ENCODE data around the gene CD27.

CD27 gene

DNA sequence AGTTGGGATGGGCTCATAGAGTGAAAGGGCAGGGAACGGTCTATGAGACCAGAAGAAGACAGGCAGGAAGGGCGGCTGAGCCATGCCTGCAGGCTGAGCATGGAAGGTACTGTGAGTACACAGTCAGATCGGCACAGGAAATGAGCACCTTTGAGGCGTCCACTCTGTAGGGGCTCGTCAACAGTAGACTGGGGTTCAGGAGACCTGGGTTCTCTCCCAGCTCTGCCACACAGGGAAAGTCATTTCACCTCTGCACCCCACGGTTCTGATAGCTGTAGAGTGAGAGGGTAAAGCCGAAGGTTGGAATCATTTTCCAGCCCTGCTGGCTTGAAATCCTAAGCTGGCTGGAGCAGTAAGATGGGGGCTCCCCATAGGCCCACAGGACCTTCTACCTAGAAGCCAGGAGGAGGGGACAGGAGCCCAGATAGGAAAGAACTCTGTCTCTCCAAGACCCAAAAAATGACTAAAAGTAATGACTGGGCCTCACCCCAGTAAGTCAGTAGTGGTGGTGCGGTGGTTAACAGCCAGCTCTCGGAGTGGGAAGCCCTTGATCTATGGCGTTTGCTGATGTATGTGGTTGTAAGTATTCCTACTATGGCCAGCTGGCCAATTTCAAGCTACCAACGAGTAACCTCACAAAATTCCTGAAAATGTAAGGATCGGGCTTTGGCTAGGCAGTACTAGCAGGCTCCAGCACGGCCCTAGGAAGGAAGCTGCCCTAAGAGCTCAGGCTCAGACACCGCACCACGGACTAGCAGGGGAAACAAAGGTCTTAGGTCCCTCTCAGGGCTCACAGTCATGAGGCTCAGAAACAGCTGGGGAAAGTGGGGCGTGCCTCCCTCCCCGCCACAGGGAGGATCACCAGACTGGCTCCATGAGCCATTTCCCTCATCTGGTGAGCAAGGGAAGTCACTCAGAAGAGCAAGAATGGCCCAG, 10.3 kb upstream of the CD27 start:
- peak; percentile 42 for DNase-seq

DNA sequence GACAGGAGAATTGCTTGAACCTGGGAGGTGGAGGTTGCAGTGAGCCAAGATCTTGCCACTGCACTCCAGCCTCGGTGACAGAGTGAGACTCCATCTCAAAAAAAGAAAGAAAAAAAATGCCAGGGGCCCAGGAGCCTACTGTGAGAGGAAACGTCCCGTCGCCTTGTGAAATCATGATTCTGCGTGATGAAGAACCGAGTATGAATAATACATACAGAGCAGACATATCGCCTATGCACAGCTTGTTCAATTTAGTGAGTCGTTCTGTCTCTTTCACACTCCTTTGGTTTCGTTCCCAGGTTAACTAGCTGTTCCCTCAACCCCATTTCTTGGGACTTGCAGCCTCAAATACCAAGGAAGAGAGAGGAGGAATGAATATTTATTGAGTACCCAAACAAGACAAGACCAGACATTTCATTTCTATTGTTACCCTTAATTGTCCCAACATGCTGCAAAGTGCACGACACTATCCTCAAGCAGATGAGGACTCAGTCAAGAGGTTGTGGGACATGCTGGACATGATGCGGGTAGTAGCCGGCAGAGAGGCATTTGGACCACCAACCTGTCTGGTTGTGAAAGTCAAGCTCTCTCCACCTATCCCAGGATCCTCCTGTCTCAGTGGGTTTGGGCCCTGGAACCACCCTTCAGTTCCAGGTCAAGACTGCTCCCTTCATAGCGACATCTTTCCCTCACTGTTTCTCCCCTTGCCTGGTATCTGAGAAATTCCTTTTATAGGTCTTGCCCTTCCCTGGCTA, 8.6 kb upstream of the CD27 start:
- DNase-seq, result no peak

DNA sequence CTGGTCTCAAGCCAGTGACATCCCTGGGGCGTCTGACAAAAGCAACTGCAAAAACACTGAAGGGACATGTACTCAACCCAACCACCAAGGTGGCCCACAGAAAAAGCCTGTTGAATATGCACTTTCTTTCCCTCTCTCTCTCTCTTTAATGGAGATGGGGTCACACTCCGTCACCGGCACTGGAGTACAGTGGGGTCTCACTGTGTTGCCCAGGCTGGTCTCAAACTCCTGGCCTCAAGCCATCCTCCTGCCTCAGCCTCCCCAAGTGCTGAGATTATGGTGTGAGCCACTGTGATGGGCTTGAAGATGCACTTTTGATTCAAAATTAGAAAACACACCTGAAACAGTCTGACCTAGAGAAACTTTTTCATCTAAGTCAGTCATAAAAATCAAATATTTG, 7.2 kb upstream of the CD27 start:
- DNase-seq, result no peak

DNA sequence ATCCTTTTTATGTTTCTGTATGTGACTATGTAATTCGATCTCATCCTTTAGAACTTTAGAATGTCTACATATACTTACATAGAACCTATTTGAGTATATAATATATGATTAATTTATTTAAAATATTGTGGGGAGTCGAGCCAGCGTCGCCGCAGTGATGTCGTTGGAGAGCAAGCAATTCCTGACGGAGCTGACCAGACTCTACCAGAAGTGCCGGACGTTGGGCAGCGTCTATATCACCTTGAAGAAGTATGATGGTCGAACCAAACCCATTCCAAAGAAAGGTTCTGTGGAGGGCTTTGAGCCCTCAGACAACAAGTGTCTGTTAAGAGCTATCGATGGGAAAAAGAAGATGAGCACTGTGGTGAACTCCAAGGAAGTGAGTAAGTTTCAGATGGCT, 6.4 kb upstream of the CD27 start:
- DNase-seq, result no peak

DNA sequence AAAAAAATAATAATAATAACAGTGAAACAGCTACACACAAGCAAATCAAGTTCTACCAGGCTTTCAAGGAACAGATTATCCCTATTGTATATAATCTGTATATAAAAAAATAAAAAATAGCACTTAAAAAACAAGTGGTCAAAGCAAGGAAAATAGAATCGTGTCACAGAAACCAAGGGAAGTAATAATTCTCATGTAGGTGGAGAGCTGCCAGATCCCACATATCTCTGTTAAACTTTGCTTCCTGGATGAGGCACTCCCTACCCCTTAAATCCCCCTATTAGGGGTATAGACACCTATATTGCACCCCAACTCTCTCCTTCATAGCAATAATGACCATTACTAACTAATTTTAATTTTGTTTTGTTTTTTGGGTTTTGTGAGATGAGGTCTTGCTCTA, 4.4 kb upstream of the CD27 start:
- no peak for DNase-seq

DNA sequence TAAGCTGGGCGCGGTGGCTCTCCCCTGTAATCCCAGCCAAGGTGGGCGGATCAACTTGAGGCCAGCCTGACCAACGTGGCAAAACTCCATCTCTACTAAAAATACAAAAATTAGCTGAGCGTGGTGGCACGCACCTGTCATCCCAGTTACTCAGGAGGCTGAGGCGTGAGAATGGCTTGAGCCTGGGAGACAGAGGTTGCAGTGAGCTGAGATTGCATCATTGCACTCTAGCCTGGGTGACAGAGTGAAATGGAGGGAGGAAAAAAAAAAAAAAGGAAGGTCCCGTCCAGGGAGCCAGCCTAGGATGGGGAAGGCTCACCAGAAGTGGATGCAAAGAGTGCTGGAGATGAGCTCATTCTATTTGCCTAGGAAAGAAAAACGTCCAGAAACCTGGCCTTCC, 1.9 kb upstream of the CD27 start:
- DNase-seq, result no peak

DNA sequence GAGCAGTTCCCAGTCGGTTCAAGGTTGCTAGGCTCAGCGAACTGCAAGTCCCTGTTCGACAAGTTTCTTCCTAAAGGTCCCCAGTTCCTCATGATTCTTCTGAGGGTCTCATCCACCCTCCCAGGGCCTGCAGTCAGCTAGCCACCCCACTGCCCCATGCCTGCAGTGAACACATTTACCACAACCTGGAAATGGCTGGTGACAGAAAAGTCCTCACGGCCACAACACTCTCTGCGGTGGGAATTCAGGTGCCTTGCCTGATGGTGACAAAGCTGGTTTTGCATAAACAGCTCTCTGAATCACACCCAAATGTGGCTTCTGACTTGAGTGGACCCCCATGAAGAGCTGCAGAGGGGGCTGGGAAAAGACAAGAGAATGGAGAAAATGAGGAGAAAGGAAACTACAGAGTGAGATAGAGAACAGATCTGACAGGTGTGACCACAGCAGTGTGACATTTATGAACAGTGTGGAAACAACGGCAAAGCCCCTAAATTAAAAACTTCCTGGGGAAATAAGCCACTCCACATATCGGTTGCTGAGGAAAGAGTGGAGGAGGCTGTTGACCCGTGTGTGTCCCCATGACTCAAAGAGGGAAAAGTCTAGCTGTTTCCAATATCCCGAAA, 1.3 kb upstream of the CD27 start:
- DNase-seq, result peak; percentile 31

DNA sequence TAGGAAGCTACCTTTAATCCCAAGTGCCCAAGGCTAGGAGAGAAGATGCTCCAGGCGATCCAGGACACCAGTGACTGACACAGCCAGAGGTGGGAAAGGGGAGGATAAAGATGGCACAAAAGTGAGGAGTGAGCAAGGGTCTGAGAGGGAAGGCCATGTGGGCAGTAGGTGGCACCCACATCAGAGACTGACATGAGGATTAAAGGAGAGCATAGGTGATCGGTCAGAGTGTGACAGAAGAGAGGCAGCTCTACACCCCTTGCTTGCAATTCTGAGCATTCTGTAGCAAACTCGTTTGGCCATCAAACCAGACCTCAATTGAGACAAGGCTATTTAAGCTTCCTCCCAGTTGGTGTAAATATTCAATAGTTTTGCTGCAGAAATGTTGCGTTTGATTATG, 724 bp upstream of the CD27 start:
- no peak for DNase-seq

DNA sequence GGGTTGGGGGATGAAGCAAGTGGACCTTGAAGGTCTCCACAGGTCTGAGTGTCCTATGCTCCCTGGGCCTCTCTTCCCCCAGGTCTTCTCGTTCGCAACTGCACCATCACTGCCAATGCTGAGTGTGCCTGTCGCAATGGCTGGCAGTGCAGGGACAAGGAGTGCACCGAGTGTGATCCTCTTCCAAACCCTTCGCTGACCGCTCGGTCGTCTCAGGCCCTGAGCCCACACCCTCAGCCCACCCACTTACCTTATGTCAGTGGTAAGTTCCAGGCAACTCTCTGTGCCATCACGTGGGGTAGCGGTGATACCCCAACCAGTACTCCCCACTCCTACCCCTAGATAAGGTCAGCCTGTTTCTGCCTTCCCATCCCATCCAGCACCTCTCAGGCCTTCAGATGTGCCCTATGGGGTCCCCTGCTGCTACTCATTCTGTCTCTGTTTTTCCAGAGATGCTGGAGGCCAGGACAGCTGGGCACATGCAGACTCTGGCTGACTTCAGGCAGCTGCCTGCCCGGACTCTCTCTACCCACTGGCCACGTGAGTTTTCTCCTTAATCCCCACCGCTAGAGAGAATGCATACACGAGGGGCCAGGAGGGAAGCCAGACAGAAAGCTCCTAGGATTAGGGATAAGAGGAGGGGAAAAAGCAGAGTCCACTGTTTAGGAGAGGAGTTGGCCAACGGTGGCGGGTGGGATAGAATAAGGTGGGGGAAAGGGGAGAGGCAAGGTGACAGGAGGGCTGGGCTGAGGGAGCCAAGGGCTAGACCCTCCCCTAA, 5.5 kb downstream of the CD27 start:
- no peak for DNase-seq

DNA sequence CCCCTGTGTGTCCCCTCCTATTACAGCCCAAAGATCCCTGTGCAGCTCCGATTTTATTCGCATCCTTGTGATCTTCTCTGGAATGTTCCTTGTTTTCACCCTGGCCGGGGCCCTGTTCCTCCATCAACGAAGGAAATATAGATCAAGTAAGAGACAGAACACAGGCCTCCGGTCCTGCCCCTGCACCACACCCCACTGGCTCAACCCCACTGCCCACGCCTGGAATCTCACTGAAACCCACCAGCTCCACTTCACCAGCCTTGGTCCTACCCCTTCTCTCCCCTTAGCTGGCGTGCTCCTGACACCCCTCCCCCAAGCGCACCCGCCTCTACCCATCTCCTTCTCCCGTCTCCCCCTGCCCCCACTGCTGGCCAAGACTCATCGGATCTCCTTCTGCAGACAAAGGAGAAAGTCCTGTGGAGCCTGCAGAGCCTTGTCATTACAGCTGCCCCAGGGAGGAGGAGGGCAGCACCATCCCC, 6.2 kb downstream of the CD27 start:
- no peak for DNase-seq

DNA sequence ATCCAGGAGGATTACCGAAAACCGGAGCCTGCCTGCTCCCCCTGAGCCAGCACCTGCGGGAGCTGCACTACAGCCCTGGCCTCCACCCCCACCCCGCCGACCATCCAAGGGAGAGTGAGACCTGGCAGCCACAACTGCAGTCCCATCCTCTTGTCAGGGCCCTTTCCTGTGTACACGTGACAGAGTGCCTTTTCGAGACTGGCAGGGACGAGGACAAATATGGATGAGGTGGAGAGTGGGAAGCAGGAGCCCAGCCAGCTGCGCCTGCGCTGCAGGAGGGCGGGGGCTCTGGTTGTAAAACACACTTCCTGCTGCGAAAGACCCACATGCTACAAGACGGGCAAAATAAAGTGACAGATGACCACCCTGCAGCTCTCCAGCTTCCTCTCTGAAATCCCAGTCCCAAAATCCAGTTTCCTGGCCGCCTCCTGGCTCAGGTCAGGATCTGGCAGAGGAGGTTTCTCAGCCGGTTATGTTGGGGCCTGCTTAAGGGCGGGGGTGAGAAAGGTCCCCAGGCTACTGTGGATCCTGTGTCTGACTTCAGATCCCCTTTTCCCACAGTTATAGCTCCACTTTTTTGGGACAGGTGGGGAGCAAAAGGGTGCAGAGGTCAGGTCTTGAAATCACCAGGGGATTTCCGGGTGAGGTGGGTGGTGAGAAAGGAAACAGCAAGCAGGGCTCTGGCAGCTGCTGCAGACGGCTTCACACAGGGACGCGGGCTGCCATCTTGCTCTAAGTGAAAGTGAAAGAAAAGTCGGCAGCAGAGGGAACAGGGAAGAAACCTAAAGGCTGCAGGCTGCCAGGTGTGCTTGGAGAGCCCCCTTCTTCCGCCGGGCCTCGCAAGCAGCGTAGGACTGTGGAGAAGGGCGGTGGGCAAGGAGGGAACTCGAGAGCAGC, 6.8 kb downstream of the CD27 start, which contains the start of gene TAPBPL:
TAPBPL (plus strand) TSS at position 695 of the 897 bp plus-strand sequence. CDS start 207 bp downstream, outside the sequence.
- DNase-seq, result peak; percentile 88

DNA sequence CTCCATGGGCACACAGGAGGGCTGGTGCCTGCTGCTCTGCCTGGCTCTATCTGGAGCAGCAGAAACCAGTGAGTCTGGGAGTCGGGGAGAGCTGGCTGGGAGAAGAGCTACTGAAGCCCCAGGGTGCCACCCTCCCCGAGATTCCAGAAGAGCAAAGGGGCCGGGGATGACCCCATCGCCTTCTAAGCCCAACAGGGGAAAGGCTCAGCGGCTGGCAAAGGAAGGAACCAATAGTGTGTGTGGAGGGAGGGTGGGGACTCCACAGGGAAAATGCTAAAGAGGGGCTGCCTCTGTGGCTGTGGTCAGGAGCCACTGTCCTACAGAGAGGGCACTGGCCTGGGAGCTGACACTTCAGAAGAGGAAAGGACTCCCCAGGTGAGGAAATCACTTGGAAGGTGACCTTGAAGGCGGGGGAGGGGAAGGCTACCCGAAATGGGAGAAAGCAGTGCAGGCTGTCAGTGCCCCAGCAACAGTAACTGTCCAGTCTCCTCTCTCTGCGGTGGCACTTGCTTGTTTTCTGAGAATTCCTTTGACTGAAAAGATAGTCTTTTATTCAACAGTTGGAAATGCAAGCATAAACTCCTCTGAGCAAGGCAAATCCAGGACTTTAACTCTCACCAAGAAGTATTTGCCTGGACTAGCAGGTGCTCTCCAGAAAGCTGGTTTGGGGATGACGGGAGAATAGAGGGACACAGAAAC, 7.6 kb downstream of the CD27 start:
- no peak for DNase-seq

DNA sequence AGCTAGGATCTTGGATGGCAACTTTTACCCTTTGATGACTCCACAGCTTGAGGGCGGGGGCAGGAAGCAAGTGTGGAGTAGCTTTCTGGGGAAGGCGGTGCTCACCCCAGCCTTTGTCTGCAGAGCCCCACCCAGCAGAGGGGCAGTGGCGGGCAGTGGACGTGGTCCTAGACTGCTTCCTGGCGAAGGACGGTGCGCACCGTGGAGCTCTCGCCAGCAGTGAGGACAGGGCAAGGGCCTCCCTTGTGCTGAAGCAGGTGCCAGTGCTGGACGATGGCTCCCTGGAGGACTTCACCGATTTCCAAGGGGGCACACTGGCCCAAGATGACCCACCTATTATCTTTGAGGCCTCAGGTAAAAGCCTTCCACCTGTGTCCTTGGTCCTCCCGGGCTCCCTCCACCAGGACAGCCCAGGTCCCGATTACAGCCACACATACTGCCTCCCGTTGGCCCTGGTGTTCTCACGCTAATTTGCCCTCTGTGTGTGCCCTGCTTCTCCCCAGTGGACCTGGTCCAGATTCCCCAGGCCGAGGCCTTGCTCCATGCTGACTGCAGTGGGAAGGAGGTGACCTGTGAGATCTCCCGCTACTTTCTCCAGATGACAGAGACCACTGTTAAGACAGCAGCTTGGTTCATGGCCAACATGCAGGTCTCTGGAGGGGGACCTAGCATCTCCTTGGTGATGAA, 8.3 kb downstream of the CD27 start:
- DNase-seq, result peak; percentile 52

DNA sequence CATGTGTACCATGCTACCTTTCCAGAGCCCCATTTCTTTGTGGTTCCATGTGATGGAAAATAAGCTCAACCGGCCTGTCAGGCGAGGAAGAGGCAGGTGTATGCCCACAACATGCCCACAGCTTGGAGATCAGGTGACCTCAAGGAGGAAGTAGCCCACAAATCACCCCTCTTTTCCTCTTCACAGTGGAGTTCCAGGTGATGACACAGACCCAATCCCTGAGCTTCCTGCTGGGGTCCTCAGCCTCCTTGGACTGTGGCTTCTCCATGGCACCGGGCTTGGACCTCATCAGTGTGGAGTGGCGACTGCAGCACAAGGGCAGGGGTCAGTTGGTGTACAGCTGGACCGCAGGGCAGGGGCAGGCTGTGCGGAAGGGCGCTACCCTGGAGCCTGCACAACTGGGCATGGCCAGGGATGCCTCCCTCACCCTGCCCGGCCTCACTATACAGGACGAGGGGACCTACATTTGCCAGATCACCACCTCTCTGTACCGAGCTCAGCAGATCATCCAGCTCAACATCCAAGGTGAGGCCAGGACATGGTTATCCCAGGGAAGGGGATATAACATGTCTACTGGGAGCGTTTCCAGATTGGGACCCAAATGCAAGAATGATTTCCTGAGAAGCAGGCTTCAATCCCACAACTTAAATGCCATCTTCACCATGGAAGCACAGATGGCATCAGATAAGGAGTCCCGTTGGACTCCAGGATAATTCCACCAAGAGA, 12.6 kb downstream of the CD27 start:
- DNase-seq, result no peak

DNA sequence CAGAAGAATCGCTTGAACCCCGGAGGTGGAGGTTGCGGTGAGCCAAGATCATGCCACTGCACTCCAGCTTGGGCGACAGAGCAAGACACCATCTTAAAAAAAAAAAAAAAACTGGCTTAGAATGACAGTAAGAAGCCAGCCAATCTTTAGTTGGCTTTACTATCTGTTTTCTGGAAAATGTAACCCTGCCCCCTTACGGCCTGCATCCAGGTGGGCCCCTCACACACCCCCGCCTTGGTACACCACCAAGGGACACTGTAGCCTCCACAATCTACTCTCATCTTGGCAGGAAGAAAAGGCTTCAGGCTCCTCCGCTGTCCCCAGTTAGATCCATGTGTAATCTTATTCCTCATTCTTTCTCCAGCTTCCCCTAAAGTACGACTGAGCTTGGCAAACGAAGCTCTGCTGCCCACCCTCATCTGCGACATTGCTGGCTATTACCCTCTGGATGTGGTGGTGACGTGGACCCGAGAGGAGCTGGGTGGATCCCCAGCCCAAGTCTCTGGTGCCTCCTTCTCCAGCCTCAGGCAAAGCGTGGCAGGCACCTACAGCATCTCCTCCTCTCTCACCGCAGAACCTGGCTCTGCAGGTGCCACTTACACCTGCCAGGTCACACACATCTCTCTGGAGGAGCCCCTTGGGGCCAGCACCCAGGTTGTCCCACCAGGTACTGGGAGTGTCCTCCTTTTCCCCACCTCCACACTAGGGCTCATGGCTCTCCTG, 13.7 kb downstream of the CD27 start:
- no peak for DNase-seq

DNA sequence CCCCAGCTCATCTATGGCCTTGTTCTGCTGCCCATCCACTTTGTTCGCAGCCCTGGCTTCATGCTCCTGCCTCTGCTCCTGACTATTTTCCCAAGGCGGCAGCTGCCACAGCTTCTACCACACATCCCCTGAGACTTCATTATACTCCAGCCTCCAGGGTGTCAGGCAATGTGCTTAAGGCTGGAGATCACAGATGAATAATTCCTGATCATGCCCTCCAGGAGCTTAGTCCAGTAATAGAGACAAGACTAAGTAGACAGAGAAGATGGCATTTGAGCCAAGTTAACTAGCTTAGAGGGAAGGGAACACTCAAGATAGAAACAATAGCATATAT, 14.2 kb downstream of the CD27 start:
- DNase-seq, result no peak

DNA sequence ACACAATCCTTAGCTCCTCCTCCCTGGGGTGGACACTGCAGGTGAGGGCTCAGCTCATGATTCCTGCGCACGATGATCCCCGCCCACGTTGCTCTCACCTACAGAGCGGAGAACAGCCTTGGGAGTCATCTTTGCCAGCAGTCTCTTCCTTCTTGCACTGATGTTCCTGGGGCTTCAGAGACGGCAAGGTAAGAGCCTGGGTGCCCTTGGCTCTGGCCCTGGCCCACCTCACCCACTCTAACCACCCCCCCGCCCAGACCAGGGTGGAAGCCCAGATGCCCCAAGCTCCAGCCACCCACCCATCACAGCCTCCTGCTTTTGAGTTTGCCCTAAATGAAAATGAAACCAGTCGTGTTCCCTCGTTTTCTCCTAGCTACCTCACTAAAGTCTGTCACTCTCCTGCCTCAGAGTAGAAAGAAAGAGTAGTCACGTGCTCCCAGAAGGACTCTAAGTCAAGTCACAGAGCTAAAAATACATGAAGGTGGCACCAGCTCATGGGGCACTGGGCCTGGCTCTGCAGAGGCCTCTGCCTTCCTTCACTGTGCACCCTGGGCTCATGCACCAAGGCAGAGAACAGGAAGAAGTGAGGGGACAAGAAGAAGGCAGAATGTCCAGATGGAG, 16.1 kb downstream of the CD27 start:
- DNase-seq, result peak; percentile 59
